COLO668 (cell line): ENCODE data around the gene PSG5.
"Not testable (repeated sequence)": the region's sequence is repeated elsewhere in the genome, so short reads cannot be mapped to it uniquely, and the experiment has no call there.

Source experiments
- DNase-seq: peaks from one replicate; lab custom pipeline; 2025; ENCODE audit not compliant: unreplicated experiment; lab: John Stamatoyannopoulos, UW

Gene PSG5

DNA sequence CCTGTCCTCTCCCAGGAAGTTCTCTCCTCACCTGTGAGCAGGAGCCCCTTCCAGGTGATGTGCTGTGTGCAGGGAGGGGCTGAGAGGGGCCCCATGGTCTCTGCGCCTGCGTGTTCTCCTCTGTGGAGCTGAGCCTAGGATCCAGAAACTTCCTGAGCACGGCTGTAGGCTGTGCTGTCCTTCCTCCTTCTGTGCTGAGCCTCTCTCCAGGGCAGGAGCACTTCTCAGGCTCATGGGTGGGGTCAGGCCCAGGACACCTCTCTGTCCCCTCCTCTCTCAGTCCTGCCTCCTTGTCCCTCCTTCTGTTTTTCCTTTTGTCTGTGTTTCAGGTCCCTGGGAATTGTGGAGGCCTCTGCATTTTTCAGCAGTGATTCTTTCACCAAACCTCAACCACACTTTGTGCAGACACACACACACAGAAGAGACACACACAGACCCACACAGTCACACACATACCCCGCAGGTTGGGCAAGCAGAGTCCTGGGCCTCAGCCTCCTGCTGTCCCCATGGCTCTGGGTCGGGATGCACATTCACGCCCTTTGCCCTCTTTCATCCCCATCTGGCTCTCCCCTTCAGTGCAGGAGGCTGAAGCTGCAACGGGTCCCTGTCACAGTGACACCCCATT is at the start of gene PSG5:
Gene PSG5 (minus strand): TSS at position 226 of the 625 bp plus-strand sequence. CDS start 131 bp downstream, at position 95.
- DNase-seq, result not testable (repeated sequence)

- DNase-seq, result not testable (repeated sequence)
Measured at GRCh38 chr19:43235686-43236085, 49.4 kb upstream of the PSG5 start.

DNA sequence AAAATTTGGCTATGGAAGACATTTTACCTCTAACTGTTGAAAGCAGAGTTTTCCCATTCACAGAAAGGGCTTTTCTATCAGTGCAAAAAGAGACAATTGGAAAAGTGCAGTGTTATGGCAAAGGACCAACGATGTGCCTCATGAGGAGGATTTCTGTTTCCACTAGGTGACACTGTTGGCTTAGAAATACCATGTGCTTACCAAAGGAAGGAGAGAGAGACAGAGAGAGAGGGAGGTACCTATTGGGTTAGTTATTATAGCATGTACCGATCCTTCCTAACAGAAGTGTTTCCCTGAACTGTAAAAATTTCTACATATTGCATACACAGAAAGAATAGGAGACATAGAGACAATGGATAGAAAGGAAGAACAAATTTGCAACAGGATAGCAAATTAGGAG is 43.0 kb upstream of the PSG5 start:
- DNase-seq, result no peak

DNA sequence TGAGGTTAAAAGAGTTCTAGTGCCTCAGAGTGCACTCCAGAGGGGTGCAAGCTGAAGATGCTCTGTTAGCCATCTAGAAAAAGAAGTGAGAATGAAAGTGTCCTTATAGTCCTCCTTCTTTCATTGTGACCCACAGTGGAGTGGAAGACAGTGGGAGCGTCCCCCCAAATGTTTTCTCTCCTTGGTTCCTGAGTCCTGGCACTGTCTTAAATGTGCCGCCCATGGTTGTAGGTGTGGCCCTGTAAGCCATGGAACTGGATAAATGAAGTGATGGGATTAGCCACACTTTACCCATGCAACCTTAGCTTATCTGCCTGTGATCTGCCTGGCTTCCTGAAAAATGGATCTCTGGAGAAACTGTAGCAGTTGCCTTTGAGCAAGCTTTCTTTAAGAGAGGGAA is 42.4 kb upstream of the PSG5 start:
- DNase-seq, result peak; percentile 1

- DNase-seq, result not testable (repeated sequence)
Measured at GRCh38 chr19:43226986-43227385, 40.6 kb upstream of the PSG5 start.

- DNase-seq, result no peak
Measured at GRCh38 chr19:43224855-43225253, 38.5 kb upstream of the PSG5 start.

GRCh38 chr19:43224201-43224854 is 38.0 kb upstream of the PSG5 start:
- DNase-seq, result not testable (repeated sequence)

DNA sequence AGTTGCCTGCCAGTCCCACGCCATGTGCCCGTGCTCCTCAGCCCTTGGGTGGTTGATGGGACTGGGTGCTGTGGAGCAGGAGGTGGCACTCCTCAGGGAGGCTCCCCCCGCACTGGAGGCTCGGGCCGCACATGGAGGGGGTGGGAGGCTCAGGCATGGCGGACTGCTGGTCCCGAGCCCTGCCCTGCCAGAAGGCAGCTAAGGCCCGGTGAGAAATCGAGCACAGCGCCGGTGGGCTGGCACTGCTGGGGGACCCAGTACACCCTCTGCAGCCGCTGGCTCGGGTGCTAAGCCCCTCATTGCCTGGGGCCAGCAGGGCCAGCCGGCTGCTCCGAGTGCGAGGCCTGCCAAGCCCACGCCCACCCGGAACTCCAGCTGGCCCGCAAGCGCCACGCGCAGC is 35.6 kb upstream of the PSG5 start:
- not testable (repeated sequence) for DNase-seq

DNA sequence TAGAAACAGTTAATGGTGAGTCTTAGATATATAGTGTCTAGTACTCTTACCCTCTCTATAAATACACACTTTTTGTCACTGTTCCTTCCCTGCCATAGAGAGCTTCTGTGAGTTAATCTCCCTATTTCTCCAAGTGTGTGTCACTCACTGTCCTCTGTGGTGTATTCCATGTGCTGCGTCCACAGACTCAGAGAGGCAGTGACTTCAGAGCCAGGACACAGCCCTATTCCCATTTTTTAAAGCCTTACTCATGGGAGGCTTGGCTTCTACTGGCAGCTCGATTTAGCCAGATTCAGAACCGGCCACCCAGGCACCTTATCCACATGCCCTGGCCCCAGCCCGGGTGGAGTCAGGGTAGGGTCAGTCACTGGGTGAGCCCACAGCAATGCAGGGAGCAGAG is 32.8 kb upstream of the PSG5 start:
- not testable (repeated sequence) for DNase-seq

GRCh38 chr19:43215881-43216280 is 29.5 kb upstream of the PSG5 start:
- not testable (repeated sequence) for DNase-seq

- DNase-seq, result no peak
Measured at GRCh38 chr19:43207991-43208390, 21.7 kb upstream of the PSG5 start.

- not testable (repeated sequence) for DNase-seq
Measured at GRCh38 chr19:43207174-43207573, 20.8 kb upstream of the PSG5 start.

DNA sequence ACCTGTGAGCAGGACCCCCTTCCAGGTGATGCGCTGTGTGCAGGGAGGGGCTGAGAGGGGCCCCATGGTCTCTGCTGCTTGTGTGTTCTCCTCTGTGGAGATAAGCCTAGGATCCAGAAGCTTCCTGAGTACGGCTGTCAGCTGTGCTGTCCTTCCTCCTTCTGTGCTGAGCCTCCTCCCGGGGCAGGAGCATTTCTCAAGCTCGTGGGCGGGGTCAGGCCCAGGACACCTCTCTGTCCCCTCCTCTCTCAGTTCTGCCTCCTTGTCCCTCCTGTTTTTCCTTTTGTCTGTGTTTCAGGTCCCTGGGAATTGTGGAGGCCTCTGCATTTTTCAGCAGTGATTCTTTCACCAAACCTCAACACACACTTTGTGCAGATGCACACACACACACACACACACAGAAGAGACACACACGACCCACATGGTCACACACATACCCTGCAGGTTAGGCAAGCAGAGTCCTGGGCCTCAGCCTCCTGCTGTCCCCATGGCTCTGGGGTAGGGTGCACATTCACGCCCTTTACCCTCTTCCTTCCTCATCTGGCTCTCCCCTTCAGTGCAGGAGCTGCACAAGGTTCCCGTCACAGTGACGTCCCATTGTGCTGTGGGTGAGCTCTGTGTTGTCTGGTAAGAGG is 19.3 kb upstream of the PSG5 start, which contains the start of gene PSG4:
Gene PSG4 (minus strand): TSS at position 168 of the 635 bp plus-strand sequence. CDS start 102 bp downstream, at position 66.
- not testable (repeated sequence) for DNase-seq

DNA sequence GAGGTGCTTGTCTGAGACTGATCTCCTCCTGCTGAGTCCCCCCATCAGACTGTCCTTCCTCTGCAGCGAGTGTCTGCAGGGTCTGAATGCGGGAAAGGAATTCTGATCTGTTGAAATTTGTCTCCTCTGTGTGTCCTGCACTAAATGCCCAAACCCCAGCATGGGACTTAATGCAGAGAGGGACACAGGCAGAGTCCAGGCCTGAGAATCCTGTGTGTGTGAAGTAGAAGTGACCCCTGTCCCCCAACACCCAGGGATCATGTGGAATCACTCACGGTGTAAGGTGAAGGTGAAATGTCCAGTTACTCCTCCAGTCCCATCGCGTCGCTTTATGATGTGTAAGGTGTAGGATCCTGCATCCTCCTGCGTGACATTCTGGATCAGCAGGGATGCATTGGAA is 17.3 kb upstream of the PSG5 start:
- not testable (repeated sequence) for DNase-seq

GRCh38 chr19:43201891-43202290 is 15.6 kb upstream of the PSG5 start:
- DNase-seq, result not testable (repeated sequence)

DNA sequence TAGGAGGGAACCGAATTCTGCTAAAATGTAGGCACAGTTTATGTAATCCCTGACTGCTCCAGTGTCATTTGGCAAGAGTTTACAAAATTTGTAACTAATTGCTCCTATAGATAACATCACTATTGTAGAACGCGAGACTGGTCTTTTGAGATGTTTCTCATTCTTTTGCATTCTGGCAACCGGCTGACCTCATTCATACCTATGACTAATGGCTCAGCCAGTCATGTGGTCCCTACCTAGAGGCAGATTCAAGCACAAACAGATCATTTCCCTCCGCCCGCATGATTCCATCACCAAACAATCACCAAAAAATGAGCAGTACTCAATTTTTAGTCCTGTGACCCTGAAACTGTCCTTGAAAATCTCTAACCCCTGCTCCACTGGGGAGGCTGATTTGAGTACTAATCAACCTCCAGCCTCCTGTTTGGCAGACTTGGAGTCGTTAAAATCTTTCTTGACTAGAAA is 15.0 kb upstream of the PSG5 start:
- not testable (repeated sequence) for DNase-seq

- peak; percentile 5 for DNase-seq
Measured at GRCh38 chr19:43198686-43199419, 12.5 kb upstream of the PSG5 start.

GRCh38 chr19:43197666-43198397 is 11.5 kb upstream of the PSG5 start:
- not testable (repeated sequence) for DNase-seq

- not testable (repeated sequence) for DNase-seq
Measured at GRCh38 chr19:43194397-43194796, 8.1 kb upstream of the PSG5 start.

- not testable (repeated sequence) for DNase-seq
Measured at GRCh38 chr19:43192381-43193155, 6.2 kb upstream of the PSG5 start.
